Esophagus muscularis mucosa (tissue), 3 donors: Measurements from ENCODE around the gene SAE1.
"Not testable (repeated sequence)": the region's sequence is repeated elsewhere in the genome, so short reads cannot be mapped to it uniquely, and the experiment has no call there.

ENCODE experiments used
- POLR2A ChIP-seq: fragments of 450-650 bp; IDR thresholded peaks from one replicate; pipeline ENCODE4 v1.6.1; 2017; ENCODE audit warnings: antibody characterized with exemption, moderate library complexity, mild to moderate bottlenecking, low read depth
- POLR2AphosphoS5 ChIP-seq, 2 donors: sonication (generic); formaldehyde crosslinking; IDR thresholded peaks; one replicate each; pipeline ENCODE4 v1.6.1; 2017; ENCODE audit warnings: antibody characterized with exemption in 2 of 2
- TF ChIP-seq, protein P1 (sequence below), 3 experiments: fragments of 200-600 bp in 2 of 3; fragments of 450-650 bp in 1 of 3; sonication (generic) in 2 of 3; IDR thresholded peaks; one replicate each; pipeline ENCODE4 v1.5.1; 2017 to 2019; ENCODE audit warnings: antibody characterized with exemption in 3 of 3, mild to moderate bottlenecking in 2 of 3, moderate library complexity in 1 of 3

DNA sequence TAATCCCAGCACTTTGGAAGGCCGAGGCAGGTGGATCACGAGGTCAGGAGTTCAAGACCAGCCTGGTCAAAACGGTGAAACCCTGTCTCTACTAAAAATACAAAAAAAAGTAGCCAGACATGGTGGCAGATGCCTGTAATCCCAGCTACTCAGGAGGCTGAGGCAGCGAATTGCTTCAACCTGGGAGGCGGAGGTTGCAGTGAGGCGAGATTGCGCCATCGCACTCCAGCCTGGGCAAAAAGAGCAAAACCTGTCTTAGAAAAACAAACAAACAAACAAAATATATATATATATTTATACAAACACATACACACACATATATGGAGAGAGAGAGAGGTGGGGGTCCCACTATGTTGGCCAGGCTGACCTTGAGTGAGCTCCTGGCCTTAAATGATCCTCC lies 122.4 kb downstream of the SAE1 start:
- not testable (repeated sequence) for TF ChIP-seq POLR2A; POLR2AphosphoS5 (IDR thresholded peaks at IDR 0.05)
- TF ChIP-seq, protein P1, sequence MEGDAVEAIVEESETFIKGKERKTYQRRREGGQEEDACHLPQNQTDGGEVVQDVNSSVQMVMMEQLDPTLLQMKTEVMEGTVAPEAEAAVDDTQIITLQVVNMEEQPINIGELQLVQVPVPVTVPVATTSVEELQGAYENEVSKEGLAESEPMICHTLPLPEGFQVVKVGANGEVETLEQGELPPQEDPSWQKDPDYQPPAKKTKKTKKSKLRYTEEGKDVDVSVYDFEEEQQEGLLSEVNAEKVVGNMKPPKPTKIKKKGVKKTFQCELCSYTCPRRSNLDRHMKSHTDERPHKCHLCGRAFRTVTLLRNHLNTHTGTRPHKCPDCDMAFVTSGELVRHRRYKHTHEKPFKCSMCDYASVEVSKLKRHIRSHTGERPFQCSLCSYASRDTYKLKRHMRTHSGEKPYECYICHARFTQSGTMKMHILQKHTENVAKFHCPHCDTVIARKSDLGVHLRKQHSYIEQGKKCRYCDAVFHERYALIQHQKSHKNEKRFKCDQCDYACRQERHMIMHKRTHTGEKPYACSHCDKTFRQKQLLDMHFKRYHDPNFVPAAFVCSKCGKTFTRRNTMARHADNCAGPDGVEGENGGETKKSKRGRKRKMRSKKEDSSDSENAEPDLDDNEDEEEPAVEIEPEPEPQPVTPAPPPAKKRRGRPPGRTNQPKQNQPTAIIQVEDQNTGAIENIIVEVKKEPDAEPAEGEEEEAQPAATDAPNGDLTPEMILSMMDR (IDR thresholded peaks at IDR 0.05), result not testable (repeated sequence)
